ENCODE results near the gene CYP2A13.
"Not testable (repeated sequence)": the region's sequence is repeated elsewhere in the genome, so short reads cannot be mapped to it uniquely, and the experiment has no call there.

GRCh38 chr19:41053331-41053730 lies 34.9 kb upstream of the CYP2A13 start:
- not testable (repeated sequence) for TF ChIP-seq CTCF (IDR thresholded peaks at IDR 0.05); POLR2AphosphoS5 (IDR thresholded peaks at IDR 0.05; ENCODE audit: low read depth, low read length); TCF7L2 (IDR thresholded peaks at IDR 0.05; ENCODE audit: low read depth, low read length)
